ENCODE results near the gene TLE4. TPM values are rescaled to one million over a fixed set of nuclear protein-coding genes. Genes with fewer than 3 reads are reported as not detected.

TLE4 gene
- total RNA-seq, 4 donors from 2014 or later, result 30.1 to 52.5 (median 38.1) TPM

DNA sequence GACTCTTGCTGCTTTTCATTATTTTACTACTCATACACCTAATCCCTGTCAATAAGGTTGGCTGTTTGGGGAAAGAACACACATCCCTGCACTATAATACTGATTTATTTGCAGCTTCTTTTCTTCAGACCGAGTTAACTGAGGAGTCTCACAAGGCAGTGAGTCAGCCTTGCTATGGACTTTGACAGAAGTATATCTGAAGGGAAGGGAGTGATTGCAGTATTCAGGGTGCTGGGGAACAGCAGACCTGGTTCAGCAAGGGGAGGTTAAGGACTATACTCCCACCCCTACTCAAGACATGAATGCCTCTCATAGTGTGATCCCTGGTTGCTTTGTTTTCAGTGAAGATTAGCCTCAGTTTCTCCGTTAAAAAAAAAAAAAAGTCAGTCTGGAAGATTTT is 99.8 kb downstream of the TLE4 start:
- Histone ChIP-seq H3K4me1 (peaks cover 0 to 50% (median 5%) of the 10 kb centered on the region in 3 donors), H3K27me3 (no peaks in the 10 kb centered on the region), H3K9me3 (no peaks in the 10 kb centered on the region), H3K27ac (peak overlapping the region in 2 of 4 donors; percentile 45 to 50), H3K36me3 (no peaks in the 10 kb centered on the region), H3K4me3 (no peak overlapping the region)
- intact Hi-C loops (cut with DNase I), result no loop called here
- TF ChIP-seq, protein P1, sequence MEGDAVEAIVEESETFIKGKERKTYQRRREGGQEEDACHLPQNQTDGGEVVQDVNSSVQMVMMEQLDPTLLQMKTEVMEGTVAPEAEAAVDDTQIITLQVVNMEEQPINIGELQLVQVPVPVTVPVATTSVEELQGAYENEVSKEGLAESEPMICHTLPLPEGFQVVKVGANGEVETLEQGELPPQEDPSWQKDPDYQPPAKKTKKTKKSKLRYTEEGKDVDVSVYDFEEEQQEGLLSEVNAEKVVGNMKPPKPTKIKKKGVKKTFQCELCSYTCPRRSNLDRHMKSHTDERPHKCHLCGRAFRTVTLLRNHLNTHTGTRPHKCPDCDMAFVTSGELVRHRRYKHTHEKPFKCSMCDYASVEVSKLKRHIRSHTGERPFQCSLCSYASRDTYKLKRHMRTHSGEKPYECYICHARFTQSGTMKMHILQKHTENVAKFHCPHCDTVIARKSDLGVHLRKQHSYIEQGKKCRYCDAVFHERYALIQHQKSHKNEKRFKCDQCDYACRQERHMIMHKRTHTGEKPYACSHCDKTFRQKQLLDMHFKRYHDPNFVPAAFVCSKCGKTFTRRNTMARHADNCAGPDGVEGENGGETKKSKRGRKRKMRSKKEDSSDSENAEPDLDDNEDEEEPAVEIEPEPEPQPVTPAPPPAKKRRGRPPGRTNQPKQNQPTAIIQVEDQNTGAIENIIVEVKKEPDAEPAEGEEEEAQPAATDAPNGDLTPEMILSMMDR (IDR thresholded peaks at IDR 0.05), result no peak
- no peak for TF ChIP-seq POLR2A (IDR thresholded peaks at IDR 0.05)
- DNase-seq, result no peak
- 77 to 84% methylated on average over 2 of the region's 2 CpGs for WGBS, 2 donors

DNA sequence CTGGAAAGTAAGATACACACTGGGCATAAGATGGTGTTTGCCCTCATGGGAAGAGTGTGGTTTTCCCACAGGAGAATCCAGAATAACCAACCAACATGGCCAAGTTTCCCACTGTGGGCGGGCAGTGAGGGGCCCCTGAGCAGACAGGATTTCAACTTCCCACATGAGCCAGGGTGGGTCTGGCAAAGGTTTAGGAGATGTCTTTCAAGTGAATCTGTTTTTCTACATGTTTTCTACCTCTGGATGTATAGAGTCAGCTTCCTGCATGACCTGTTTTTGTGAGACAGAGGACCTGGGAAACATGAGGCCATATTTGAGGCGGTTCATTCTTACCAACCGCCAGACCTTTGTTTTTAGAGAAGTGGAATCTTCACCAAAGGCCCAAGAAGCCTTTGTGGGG is 100.5 kb downstream of the TLE4 start:
- Histone ChIP-seq H3K4me1 (peaks cover 0 to 48% (median 5%) of the 10 kb centered on the region in 3 donors), H3K4me3 (no peak overlapping the region), H3K9me3 (no peaks in the 10 kb centered on the region), H3K36me3 (no peaks in the 10 kb centered on the region), H3K27ac (peak overlapping the region in 3 of 4 donors; percentile 22 to 50 (median 45)), H3K27me3 (no peaks in the 10 kb centered on the region)
- DNase-seq, result no peak
- 67 to 82% methylated on average over 3 of the region's 3 CpGs for WGBS, 2 donors
- TF ChIP-seq, protein P1 (IDR thresholded peaks at IDR 0.05), result no peak
- no peak for TF ChIP-seq POLR2A (IDR thresholded peaks at IDR 0.05)
- intact Hi-C loops (cut with DNase I), result no loop called here

DNA sequence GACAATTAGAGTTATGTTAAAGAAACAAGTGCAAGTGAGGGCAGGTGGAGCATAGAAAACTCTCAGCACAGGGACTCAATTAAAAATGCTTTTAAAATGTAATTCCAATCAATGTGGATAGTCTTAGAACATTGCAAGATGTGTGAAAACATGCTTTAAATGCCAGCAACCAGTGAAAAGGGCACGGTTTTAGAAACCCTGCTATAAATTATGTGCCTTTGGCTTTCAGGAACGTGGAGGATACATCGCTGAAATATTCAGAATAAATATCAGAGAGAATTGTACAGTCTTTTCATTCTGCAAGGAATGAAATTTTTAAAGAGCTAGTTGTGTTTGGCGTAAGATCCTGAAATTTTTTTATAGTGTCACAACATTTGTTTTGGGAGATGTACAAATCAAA is 101.1 kb downstream of the TLE4 start:
- Histone ChIP-seq H3K27me3 (no peaks in the 10 kb centered on the region), H3K4me1 (peaks cover 0 to 45% (median 5%) of the 10 kb centered on the region in 3 donors), H3K27ac (peak overlapping the region in 1 of 4 donors; percentile 45), H3K36me3 (no peaks in the 10 kb centered on the region), H3K4me3 (no peak overlapping the region), H3K9me3 (no peaks in the 10 kb centered on the region)
- 79 to 86% methylated on average over 4 of the region's 4 CpGs for WGBS, 2 donors
- intact Hi-C loops (cut with DNase I), result no loop called here
- DNase-seq, result no peak
- no peak for TF ChIP-seq POLR2A (IDR thresholded peaks at IDR 0.05)
- TF ChIP-seq, protein P1 (IDR thresholded peaks at IDR 0.05), result no peak

DNA sequence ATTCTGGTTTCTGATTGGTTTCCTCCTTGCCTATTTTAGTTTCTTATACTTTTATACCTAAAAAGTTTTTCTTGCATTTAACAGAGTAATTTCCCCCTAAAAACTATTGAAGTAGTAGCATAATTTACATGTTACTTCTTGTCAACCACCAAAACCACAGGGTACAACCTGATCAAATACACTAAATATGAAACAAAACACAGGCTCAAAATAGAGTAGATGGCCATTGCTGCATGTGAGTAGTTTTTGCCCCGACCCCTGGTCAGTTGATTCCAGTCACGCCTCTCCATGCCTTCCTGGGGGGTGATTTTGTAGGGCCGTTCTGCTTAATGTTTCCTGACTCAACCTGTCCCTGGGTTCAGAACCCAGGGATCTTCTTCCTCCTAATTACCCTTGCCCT is 101.8 kb downstream of the TLE4 start:
- peaks cover 0 to 38% (median 5%) of the 10 kb centered on the region in 3 donors for H3K4me1 ChIP-seq
- 73 to 75% methylated on average over 3 of the region's 3 CpGs for WGBS, 2 donors

DNA sequence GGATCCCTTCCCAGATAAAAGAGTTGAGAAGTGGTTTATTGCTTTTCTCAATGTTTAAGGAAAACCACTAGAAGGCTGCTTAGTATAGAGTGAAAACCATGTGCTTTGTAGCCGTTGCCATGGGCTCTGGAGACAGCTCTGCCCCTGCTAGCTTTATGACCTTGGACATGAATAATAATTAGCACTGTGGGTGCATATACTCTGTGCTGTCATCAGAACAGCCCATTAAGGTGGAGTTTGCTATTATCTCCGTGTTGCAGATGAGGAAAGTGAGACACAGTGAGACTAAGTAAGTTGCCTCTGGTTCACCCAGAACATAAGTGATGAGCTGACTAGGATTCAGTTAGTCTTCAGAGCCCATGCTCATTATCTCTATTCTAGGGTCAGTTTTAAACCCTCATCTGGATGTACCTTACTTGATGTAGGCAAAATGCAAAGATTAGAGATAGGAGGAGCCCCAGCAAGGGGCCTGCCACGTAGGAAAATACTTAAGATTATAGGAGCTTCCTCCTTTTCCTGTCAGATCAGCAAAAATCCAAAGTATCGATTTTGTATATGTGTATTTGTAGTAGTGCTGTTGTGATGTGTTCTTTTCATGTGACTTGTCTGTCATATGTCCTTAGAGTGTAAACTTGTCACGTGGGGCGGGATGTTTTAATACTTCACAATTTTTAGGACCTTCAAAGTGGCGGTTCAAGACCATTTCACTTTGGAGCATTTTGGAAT is 102.5 kb downstream of the TLE4 start:
- TF ChIP-seq, protein P1 (IDR thresholded peaks at IDR 0.05), result no peak
- no peak for TF ChIP-seq POLR2A (IDR thresholded peaks at IDR 0.05)
- Histone ChIP-seq H3K27ac (no peak overlapping the region), H3K4me3 (no peak overlapping the region), H3K36me3 (no peaks in the 10 kb centered on the region), H3K4me1 (peaks cover 0 to 32% (median 5%) of the 10 kb centered on the region in 3 donors), H3K27me3 (no peaks in the 10 kb centered on the region), H3K9me3 (no peaks in the 10 kb centered on the region)
- WGBS, 2 donors, result 88 to 91% methylated on average over 7 of the region's 7 CpGs
- no peak for DNase-seq
- intact Hi-C loops (cut with DNase I), result no loop called here

More for the DNA sequence above, 101.8 kb downstream of the TLE4 start:
- intact Hi-C loops (cut with DNase I), result no loop called here
- Histone ChIP-seq H3K27me3 (no peaks in the 10 kb centered on the region), H3K9me3 (no peaks in the 10 kb centered on the region), H3K27ac (no peak overlapping the region), H3K4me3 (no peak overlapping the region), H3K36me3 (no peaks in the 10 kb centered on the region)
- TF ChIP-seq, protein P1 (IDR thresholded peaks at IDR 0.05), result no peak
- no peak for TF ChIP-seq POLR2A (IDR thresholded peaks at IDR 0.05)
- no peak for DNase-seq

Measured in esophagus squamous epithelium (tissue), 5 donors.